AG04449 (cell line): ENCODE data around the gene C5orf58.

Experiments
- CTCF ChIA-PET: fragments of 350-600 bp; formaldehyde crosslinking; extraction: SDS; loops from one replicate; lab custom pipeline; 2021; ENCODE audit warnings: antibody characterized with exemption; lab: Yijun Ruan, JAX
- POLR2A ChIA-PET: fragments of 400-600, 350-600 bp; formaldehyde crosslinking; extraction: SDS; loops from one replicate; lab custom pipeline; 2020; ENCODE audit warnings: antibody characterized with exemption, inconsistent platforms; lab: Yijun Ruan, JAX
- DNase-seq: peaks from one replicate; pipeline ENCODE4 v3.0.0-alpha.2; 2010; ENCODE audit warnings: low read depth, low spot score
- H3K4me3 ChIP-seq: 2 replicates; pipeline ENCODE4 v1.5.1; 2011; ENCODE audit warnings: low read depth, mild to moderate bottlenecking, control low read depth, low read length
- TF ChIP-seq, protein P1 (sequence below): IDR thresholded peaks from one replicate; pipeline ENCODE4 v1.5.1; 2011; ENCODE audit warnings: mild to moderate bottlenecking, moderate library complexity, low read length, control low read depth, inconsistent platforms; ENCODE audit not compliant: insufficient read depth; ENCODE audit errors: missing control alignments

The C5orf58 gene

DNA sequence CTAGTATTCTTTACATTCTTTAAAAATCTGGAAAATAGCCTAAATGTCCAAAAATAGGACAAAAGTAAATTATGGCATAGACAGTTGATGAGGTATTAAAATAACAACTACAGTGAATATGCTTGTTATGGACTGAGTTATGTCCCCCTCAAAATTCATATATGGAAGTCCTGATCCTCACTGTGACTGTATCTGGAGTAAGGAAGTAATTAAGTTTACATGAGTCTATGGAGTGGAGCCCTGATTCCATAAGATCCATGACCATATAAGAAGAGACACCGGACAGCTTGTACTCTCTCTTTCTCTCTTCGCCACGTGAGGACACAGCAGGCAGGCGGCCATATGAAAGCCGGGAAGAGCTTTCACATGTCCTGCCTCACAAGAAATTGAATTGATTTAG lies 28.6 kb upstream of the C5orf58 start:
- CTCF ChIA-PET: interaction anchor here (0.7 kb wide), 1 partner anchor 103 kb away, joined by 3 read pairs; no protein-coding TSS in a partner anchor
- no peak overlapping the region for H3K4me3 ChIP-seq
- POLR2A ChIA-PET: no interaction called here
- DNase-seq: no peak
- TF ChIP-seq, protein P1, sequence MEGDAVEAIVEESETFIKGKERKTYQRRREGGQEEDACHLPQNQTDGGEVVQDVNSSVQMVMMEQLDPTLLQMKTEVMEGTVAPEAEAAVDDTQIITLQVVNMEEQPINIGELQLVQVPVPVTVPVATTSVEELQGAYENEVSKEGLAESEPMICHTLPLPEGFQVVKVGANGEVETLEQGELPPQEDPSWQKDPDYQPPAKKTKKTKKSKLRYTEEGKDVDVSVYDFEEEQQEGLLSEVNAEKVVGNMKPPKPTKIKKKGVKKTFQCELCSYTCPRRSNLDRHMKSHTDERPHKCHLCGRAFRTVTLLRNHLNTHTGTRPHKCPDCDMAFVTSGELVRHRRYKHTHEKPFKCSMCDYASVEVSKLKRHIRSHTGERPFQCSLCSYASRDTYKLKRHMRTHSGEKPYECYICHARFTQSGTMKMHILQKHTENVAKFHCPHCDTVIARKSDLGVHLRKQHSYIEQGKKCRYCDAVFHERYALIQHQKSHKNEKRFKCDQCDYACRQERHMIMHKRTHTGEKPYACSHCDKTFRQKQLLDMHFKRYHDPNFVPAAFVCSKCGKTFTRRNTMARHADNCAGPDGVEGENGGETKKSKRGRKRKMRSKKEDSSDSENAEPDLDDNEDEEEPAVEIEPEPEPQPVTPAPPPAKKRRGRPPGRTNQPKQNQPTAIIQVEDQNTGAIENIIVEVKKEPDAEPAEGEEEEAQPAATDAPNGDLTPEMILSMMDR: no peak

- H3K4me3 ChIP-seq: no peak overlapping the region
- DNase-seq: no peak
- TF ChIP-seq, protein P1: no peak
- ChIA-PET CTCF (interaction anchor here (0.7 to 1.4 kb wide), 4 partner anchors 10 to 427 kb away, joined by 3 to 7 read pairs (median 3); no protein-coding TSS in a partner anchor), POLR2A (no interaction called here)
These were observed 26.6 kb upstream of the C5orf58 start for GRCh38 chr5:170206216-170206615.

- POLR2A ChIA-PET: no interaction called here
- no peak for DNase-seq
- no peak overlapping the region for H3K4me3 ChIP-seq
- CTCF ChIA-PET: interaction anchor here (6.7 kb wide), 1 partner anchor 106 kb away, joined by 58 read pairs; no protein-coding TSS in a partner anchor
- TF ChIP-seq, protein P1: no peak
These were observed 25.8 kb upstream of the C5orf58 start for GRCh38 chr5:170206958-170207357.

DNA sequence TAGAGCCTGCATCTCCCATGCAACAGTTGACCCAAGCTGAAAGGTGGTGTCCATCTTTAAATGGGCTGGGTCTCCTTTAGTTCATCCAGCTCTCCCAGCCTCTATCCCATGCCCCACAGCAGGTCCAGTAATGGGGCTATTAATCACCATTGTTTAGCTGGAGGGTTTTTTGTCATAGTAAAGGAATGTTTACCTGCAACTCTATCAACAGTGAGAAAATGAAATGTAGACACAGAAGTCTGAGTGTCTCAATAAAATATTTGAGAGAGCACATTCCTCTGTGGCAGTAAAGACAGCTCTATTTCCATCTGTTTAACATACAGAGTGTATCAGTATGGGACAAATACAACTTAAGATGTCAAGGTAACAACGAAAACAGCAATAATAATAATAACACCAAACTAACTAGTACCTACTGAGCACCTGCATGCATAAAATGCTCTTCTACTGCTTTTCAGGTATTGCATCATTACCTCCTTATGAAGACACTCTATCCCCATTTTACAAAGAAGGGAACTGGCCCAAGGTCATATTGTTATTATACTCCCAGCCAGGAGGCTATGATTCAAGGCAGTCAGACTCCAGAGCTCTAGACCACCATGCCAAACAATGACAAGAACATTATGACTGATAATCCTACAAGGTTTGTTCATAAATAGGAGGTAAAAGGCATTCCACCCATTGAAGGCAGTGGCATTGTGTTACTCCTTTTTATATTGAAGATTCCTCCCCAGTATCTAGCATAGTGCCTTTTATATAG lies 21.0 kb upstream of the C5orf58 start:
- CTCF ChIA-PET: interaction anchor here (1.0 to 6.7 kb wide), 7 partner anchors 14 to 232 kb away, joined by 3 to 58 read pairs (median 6); partner anchors contain the start of gene INSYN2B
- TF ChIP-seq, protein P1: no peak
- no peak for DNase-seq
- POLR2A ChIA-PET: no interaction called here
- H3K4me3 ChIP-seq: no peak overlapping the region

GRCh38 chr5:170216257-170216864 lies 16.4 kb upstream of the C5orf58 start:
- TF ChIP-seq, protein P1: peak; percentile 59
- CTCF ChIA-PET: interaction anchor here (0.7 to 6.2 kb wide), 18 partner anchors 11 to 1229 kb away, joined by 3 to 112 read pairs (median 5); partner anchors contain the start of gene INSYN2B

DNA sequence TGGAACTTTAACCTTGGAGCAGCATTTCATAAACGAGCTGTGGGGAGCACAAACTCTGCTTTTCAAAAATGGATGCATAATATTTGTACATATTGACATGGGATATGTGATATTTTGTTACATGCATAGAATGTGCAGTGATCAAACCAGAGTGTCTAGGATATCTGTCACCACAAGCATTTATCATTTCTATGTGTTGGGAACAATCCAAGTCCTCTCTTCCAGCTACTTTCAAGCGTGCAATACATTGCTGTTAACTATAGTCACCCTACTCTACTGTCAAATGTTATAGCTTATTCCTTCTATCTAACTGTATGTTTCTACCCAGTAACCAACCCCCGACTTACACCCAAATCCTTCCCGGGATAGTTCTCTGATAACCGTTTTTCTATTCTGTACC lies 15.0 kb upstream of the C5orf58 start:
- ChIA-PET CTCF (interaction anchor here (1.0 to 6.2 kb wide), 12 partner anchors 9 to 516 kb away, joined by 3 to 112 read pairs (median 4); partner anchors contain the start of gene INSYN2B), POLR2A (no interaction called here)
- H3K4me3 ChIP-seq: no peak overlapping the region
- no peak for DNase-seq
- TF ChIP-seq, protein P1: no peak

More at GRCh38 chr5:170216257-170216864, 16.4 kb upstream of the C5orf58 start:
- H3K4me3 ChIP-seq: no peak overlapping the region
- DNase-seq: peak; percentile 24
- POLR2A ChIA-PET: no interaction called here
